ENCODE results near the gene FCRL3. TPM values are rescaled to one million over a fixed set of nuclear protein-coding genes. Genes with fewer than 3 reads are reported as not detected.

FCRL3 gene
- total and polyA plus RNA-seq, 2 of the 13 experiments (the other 11 are each of a cell fraction or from before 2014, with no cell fraction given): not detected

DNA sequence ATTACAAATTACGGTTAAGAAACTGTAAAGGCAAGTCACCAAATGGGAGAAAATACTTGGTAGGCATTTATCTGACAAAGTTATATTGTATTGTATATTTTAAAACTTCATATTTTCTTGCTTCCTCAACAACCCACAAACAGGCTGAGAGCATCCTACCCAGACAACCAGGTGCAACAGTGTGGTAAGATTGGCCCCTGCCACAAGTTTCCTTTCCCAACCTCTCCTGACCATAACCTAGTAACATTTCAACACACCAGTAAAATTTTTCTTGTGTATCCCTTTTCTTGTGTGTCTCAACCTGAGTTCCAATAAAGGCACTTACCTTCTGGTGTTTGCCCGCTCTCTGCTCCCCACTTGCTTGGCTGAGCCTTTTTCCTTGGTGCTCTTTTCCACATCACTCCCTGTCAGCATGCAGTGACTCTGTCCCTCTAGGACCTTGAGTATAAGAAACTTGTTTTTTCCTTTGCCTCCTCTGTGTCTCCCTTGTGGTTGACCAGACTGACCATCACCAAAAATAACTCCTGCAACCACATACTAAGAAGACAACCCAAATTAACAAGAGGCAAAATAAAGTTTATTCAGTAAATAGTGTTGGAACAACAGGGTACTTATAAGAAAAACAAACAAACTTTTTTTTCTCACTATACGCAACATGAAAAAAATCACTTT, 40.9 kb downstream of the FCRL3 start:
- Histone ChIP-seq H4K20me1 (ENCODE audit: insufficient read depth, low read length) (no peaks in the 10 kb centered on the region), H3K36me3 (replicated peaks in 1 of 2; ENCODE audit: control insufficient read depth in 1 of 2, insufficient read depth in 2 of 2, low read length in 2 of 2) (no peaks in the 10 kb centered on the region), H3K4me1 (ENCODE audit: insufficient read depth, low read length) (no peaks in the 10 kb centered on the region), H3K4me3 (replicated peaks in 1 of 3; ENCODE audit: insufficient read depth in 1 of 3, low read depth in 2 of 3, low read length in 3 of 3) (no peak overlapping the region), H3K27me3 (ENCODE audit: control insufficient read depth in 1 of 2, insufficient read depth in 2 of 2, low read length in 2 of 2) (no peaks in the 10 kb centered on the region; a peak in 1 of 5 replicates), H3K79me2 (ENCODE audit: insufficient read depth, low read length) (no peaks in the 10 kb centered on the region), H3K27ac (ENCODE audit: extremely low read length, insufficient read depth, low read length) (no peak overlapping the region), H2AFZ (ENCODE audit: low read length) (no peak overlapping the region), H3K9me3 (ENCODE audit: low read length) (no peaks in the 10 kb centered on the region), H3K9ac (ENCODE audit: insufficient read depth, low read depth, low read length) (no peak overlapping the region), H3K4me2 (ENCODE audit: low read depth, low read length) (no peak overlapping the region)
- ATAC-seq (no peak), FAIRE-seq (no peak), DNase-seq (ENCODE audit: low spot score) (no peak)
- intact Hi-C loops (cut with micrococcal nuclease; ENCODE audit: unreplicated experiment) (no loop called here), in situ Hi-C loops (cut with HindIII; ENCODE audit: extremely low pct_ligation_motif_present, low pct_unique_long_range_greater_than_20kb) (no loop called here)
- ChIA-PET CTCF (ENCODE audit: low intra/inter-chr PET ratio, low total read pairs) (no interaction called here), POLR2A (no interaction called here)
- BruUV-seq (replicated peaks): no TSS peak
- TF ChIP-seq PLRG1 (conservative IDR thresholded peaks at IDR 0.05) (no peak), ATF7 (IDR thresholded peaks at IDR 0.05) (no peak), ATF7 (CRISPR knock-in tag; IDR thresholded peaks at IDR 0.05) (no peak), ZNF431 (CRISPR knock-in tag; IDR thresholded peaks at IDR 0.05; ENCODE audit: borderline replicate concordance, low read depth) (no peak), ZKSCAN1 (IDR thresholded peaks at IDR 0.05; ENCODE audit: low read length) (no peak), ZNF280D (CRISPR knock-in tag; IDR thresholded peaks at IDR 0.05) (no peak), ARNT (IDR thresholded peaks at IDR 0.05) (no peak), ZIK1 (CRISPR knock-in tag; IDR thresholded peaks at IDR 0.05; ENCODE audit: borderline replicate concordance, low read depth) (no peak), U2AF2 (IDR thresholded peaks at IDR 0.05; ENCODE audit: low read depth, low read length) (no peak), KDM2A (CRISPR knock-in tag; IDR thresholded peaks at IDR 0.05; ENCODE audit: borderline replicate concordance, low read depth) (no peak), TBX2 (CRISPR knock-in tag; IDR thresholded peaks at IDR 0.05; ENCODE audit: borderline replicate concordance) (no peak), SSRP1 (CRISPR knock-in tag; IDR thresholded peaks at IDR 0.05) (no peak), ZNF629 (CRISPR knock-in tag; conservative IDR thresholded peaks at IDR 0.05) (no peak), DZIP1 (CRISPR knock-in tag; IDR thresholded peaks at IDR 0.05) (no peak), PRMT3 (CRISPR knock-in tag; IDR thresholded peaks at IDR 0.05; ENCODE audit: borderline replicate concordance, low read depth) (no peak)
- WGBS (ENCODE audit: low lambda C conversion rate): 24% methylated on average over 3 of the region's 3 CpGs

Data from HepG2 (cell line).